WTC11 (cell line): ENCODE data around the gene TRAPPC8.
"Not testable (repeated sequence)": the region's sequence is repeated elsewhere in the genome, so short reads cannot be mapped to it uniquely, and the experiment has no call there.

Source experiments
- AFF4 ChIP-seq: sonication (generic); formaldehyde crosslinking; IDR thresholded peaks from 2 replicates; pipeline ENCODE4 v1.8.1; 2023; ENCODE audit warnings: mild to moderate bottlenecking, missing genetic modification reagents, borderline replicate concordance
- ATF1 ChIP-seq: sonication (generic); formaldehyde crosslinking; IDR thresholded peaks from 2 replicates; pipeline ENCODE4 v1.8.1; 2023; ENCODE audit warnings: mild to moderate bottlenecking, moderate library complexity, missing genetic modification reagents
- ATF2 ChIP-seq: sonication (generic); formaldehyde crosslinking; IDR thresholded peaks from 2 replicates; pipeline ENCODE4 v1.8.1; 2022; ENCODE audit warnings: low read depth, missing genetic modification reagents, borderline replicate concordance
- FOXJ3 ChIP-seq: sonication (generic); formaldehyde crosslinking; IDR thresholded peaks from 2 replicates; pipeline ENCODE4 v1.9.0; 2021; ENCODE audit warnings: missing genetic modification reagents, mild to moderate bottlenecking, borderline replicate concordance
- PREB ChIP-seq: sonication (generic); formaldehyde crosslinking; IDR thresholded peaks from 2 replicates; pipeline ENCODE4 v1.8.1; 2022; ENCODE audit warnings: mild to moderate bottlenecking, missing genetic modification reagents, moderate library complexity, borderline replicate concordance
- SP1 ChIP-seq: sonication (generic); formaldehyde crosslinking; conservative IDR thresholded peaks from 2 replicates; pipeline ENCODE4 v1.8.1; 2022; ENCODE audit warnings: missing genetic modification reagents
- ZNF263 ChIP-seq: sonication (generic); formaldehyde crosslinking; IDR thresholded peaks from 2 replicates; pipeline ENCODE4 v1.8.1; 2022; ENCODE audit warnings: low read depth, mild to moderate bottlenecking, moderate library complexity, missing genetic modification reagents
- ZNF423 ChIP-seq: fragments of 250-450 bp; sonication (Bioruptor Pico); IDR thresholded peaks from 2 replicates; pipeline ENCODE4 v2.1.2; 2022; ENCODE audit warnings: mild to moderate bottlenecking, moderate library complexity
- ZNF671 ChIP-seq: fragments of 250-450 bp; sonication (Bioruptor Pico); IDR thresholded peaks from 2 replicates; pipeline ENCODE4 v1.8.0; 2021; ENCODE audit warnings: mild to moderate bottlenecking
- TF ChIP-seq, protein P1 (sequence below): fragments of 200-600 bp; IDR thresholded peaks from 2 replicates; pipeline ENCODE4 v1.8.0; 2022; ENCODE audit warnings: antibody characterized with exemption
- TF ChIP-seq, protein P2 (sequence below): sonication (generic); formaldehyde crosslinking; conservative IDR thresholded peaks from 2 replicates; pipeline ENCODE4 v1.8.1; 2022; ENCODE audit warnings: mild to moderate bottlenecking, missing genetic modification reagents
- TF ChIP-seq, protein P3 (sequence below): sonication (generic); formaldehyde crosslinking; IDR thresholded peaks from 2 replicates; pipeline ENCODE4 v1.8.0; 2022; ENCODE audit warnings: mild to moderate bottlenecking, missing genetic modification reagents

- TF ChIP-seq, protein P1, sequence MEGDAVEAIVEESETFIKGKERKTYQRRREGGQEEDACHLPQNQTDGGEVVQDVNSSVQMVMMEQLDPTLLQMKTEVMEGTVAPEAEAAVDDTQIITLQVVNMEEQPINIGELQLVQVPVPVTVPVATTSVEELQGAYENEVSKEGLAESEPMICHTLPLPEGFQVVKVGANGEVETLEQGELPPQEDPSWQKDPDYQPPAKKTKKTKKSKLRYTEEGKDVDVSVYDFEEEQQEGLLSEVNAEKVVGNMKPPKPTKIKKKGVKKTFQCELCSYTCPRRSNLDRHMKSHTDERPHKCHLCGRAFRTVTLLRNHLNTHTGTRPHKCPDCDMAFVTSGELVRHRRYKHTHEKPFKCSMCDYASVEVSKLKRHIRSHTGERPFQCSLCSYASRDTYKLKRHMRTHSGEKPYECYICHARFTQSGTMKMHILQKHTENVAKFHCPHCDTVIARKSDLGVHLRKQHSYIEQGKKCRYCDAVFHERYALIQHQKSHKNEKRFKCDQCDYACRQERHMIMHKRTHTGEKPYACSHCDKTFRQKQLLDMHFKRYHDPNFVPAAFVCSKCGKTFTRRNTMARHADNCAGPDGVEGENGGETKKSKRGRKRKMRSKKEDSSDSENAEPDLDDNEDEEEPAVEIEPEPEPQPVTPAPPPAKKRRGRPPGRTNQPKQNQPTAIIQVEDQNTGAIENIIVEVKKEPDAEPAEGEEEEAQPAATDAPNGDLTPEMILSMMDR, result not testable (repeated sequence)
- TF ChIP-seq SP1; ATF2 (CRISPR knock-in tag); ATF1 (CRISPR knock-in tag); ZNF263; PREB (CRISPR knock-in tag); ZNF671 (CRISPR knock-in tag); AFF4 (CRISPR knock-in tag); FOXJ3 (CRISPR knock-in tag): not testable (repeated sequence)
- TF ChIP-seq, protein P2, sequence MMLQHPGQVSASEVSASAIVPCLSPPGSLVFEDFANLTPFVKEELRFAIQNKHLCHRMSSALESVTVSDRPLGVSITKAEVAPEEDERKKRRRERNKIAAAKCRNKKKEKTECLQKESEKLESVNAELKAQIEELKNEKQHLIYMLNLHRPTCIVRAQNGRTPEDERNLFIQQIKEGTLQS (CRISPR knock-in tag), result not testable (repeated sequence)
- TF ChIP-seq, protein P3, sequence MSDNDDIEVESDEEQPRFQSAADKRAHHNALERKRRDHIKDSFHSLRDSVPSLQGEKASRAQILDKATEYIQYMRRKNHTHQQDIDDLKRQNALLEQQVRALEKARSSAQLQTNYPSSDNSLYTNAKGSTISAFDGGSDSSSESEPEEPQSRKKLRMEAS (CRISPR knock-in tag), result not testable (repeated sequence)
- TF ChIP-seq ZNF423 (CRISPR knock-in tag), result peak; percentile 46; the same call in 1 of the 2 replicates
These were observed 132.4 kb downstream of the TRAPPC8 start for GRCh38 chr18:31810336-31811130.
